GM12872 (cell line): Measurements from ENCODE around the gene PITPNM1.

Experiments
- CTCF ChIP-seq: IDR thresholded peaks from 3 replicates; pipeline ENCODE4 v1.5.1; 2011; ENCODE audit warnings: low read depth, mild to moderate bottlenecking, low read length, moderate library complexity; ENCODE audit not compliant: insufficient read depth

The PITPNM1 gene

GRCh38 chr11:67486481-67487195, 18.5 kb downstream of the PITPNM1 start:
- no peak for TF ChIP-seq CTCF

- TF ChIP-seq CTCF: no peak
Observed at GRCh38 chr11:67484847-67485311, 20.3 kb downstream of the PITPNM1 start.

- no peak for TF ChIP-seq CTCF
Observed at GRCh38 chr11:67483831-67484665, 21.1 kb downstream of the PITPNM1 start.

GRCh38 chr11:67482827-67483798, 22.1 kb downstream of the PITPNM1 start, which contains the start of gene AIP:
TSS of gene AIP (plus strand) at chr11:67483026. CDS start at chr11:67483159, 133 bp downstream.
- TF ChIP-seq CTCF: peak; percentile 34

- no peak for TF ChIP-seq CTCF
Observed at GRCh38 chr11:67482275-67482826, 22.8 kb downstream of the PITPNM1 start.

GRCh38 chr11:67472882-67473281, 32.3 kb downstream of the PITPNM1 start:
- TF ChIP-seq CTCF: no peak
